Prostate gland (tissue), 2 donors: ENCODE measurements around the gene CHD3. TPM values are rescaled to one million over a fixed set of nuclear protein-coding genes. Genes with fewer than 3 reads are reported as not detected.

ENCODE experiments used
- DNase-seq: peaks from one replicate; pipeline ENCODE4 v3.0.0-alpha.2; 2019; ENCODE audit warnings: low spot score
- H3K27ac ChIP-seq, 2 donors: fragments of 200-600 bp; sonication (generic); 2 replicates each; pipeline ENCODE4 v1.5.1; 2017 to 2019
- H3K27me3 ChIP-seq: fragments of 200-600 bp; sonication (generic); replicated peaks from 2 replicates; pipeline ENCODE4 v1.5.1; 2019; ENCODE audit not compliant: insufficient read depth
- H3K36me3 ChIP-seq, 2 donors: fragments of 200-600 bp; sonication (generic); 1 replicate in 1 of 2; 2 replicates in 1 of 2; pipeline versions ENCODE4 v1.5.1 to v1.8.1; 2017 to 2019
- H3K4me1 ChIP-seq: fragments of 200-600 bp; sonication (generic); replicated peaks from 2 replicates; pipeline ENCODE4 v1.5.1; 2019
- H3K4me3 ChIP-seq, 2 donors: fragments of 200-600 bp; sonication (generic); 2 replicates each; pipeline ENCODE4 v1.5.1; 2017 to 2019
- H3K9me3 ChIP-seq: fragments of 200-600 bp; sonication (generic); 2 replicates; pipeline ENCODE4 v1.5.1; 2017
- CTCF ChIP-seq, 4 experiments: fragments of 200-600 bp in 2 of 4; fragments of 450-650 bp in 2 of 4; sonication (generic) in 2 of 4; IDR thresholded peaks; 1 replicate in 3 of 4; 2 replicates in 1 of 4; pipeline ENCODE4 v1.5.1; 2016 to 2019; ENCODE audit warnings: antibody characterized with exemption in 4 of 4, mild to moderate bottlenecking in 2 of 4, moderate library complexity in 2 of 4
- POLR2A ChIP-seq: fragments of 450-650 bp; IDR thresholded peaks from one replicate; pipeline ENCODE4 v1.6.1; 2016; ENCODE audit warnings: antibody characterized with exemption, mild to moderate bottlenecking
- POLR2AphosphoS5 ChIP-seq: sonication (generic); formaldehyde crosslinking; IDR thresholded peaks from one replicate; pipeline ENCODE4 v1.6.1; 2017; ENCODE audit warnings: antibody characterized with exemption
- WGBS: methylation state at CpG from one replicate; pipeline ENCODE4 v1.1.5; 2018; 5-methylcytosine and 5-hydroxymethylcytosine counted together
- intact Hi-C: fragments of 100-400 bp; cut with DNase I; formaldehyde crosslinking; loops from one replicate; pipeline ENCODE4 v1.14.2; 2022
- small RNA-seq, 2 donors: library from RNA; depleted of rRNA; stranded (forward); fragments of <200 nt; gene quantifications; one replicate each; pipeline ENCODE3, GENCODE V24; 2016
- total RNA-seq, 2 donors: library from RNA; depleted of rRNA; stranded (reverse); fragments of >200 nt; gene quantifications; one replicate each; pipeline ENCODE4 v1.1.0, GENCODE V29; 2016

The CHD3 gene
- total RNA-seq, 2 donors from 2014 or later: 166 to 196 TPM

GRCh38 chr17:7955414-7956227, 67.0 kb downstream of the CHD3 start:
- Histone ChIP-seq H3K4me3 (no peak overlapping the region), H3K27ac (no peak overlapping the region), H3K36me3 (no peaks in the 10 kb centered on the region), H3K9me3 (no peaks in the 10 kb centered on the region), H3K4me1 (no peaks in the 10 kb centered on the region), H3K27me3 (no peaks in the 10 kb centered on the region)
- intact Hi-C loops: no loop called here
- DNase-seq: no peak
- WGBS: 68% methylated on average over 13 of the region's 13 CpGs
- TF ChIP-seq POLR2AphosphoS5: no peak
- TF ChIP-seq CTCF (IDR thresholded peaks at IDR 0.05): no peak

GRCh38 chr17:7956228-7956965, 67.8 kb downstream of the CHD3 start:
- DNase-seq: no peak
- Histone ChIP-seq H3K27ac (no peak overlapping the region), H3K36me3 (no peaks in the 10 kb centered on the region), H3K9me3 (no peaks in the 10 kb centered on the region), H3K27me3 (no peaks in the 10 kb centered on the region), H3K4me3 (no peak overlapping the region), H3K4me1 (no peaks in the 10 kb centered on the region)
- 72% methylated on average over 11 of the region's 11 CpGs for WGBS
- intact Hi-C loops: no loop called here
- no peak for TF ChIP-seq CTCF (IDR thresholded peaks at IDR 0.05)
- TF ChIP-seq POLR2AphosphoS5: no peak
- no peak for TF ChIP-seq POLR2A

GRCh38 chr17:7959503-7960253, 71.1 kb downstream of the CHD3 start:
- Histone ChIP-seq H3K36me3 (no peaks in the 10 kb centered on the region), H3K27me3 (no peaks in the 10 kb centered on the region)
- intact Hi-C loops: no loop called here

GRCh38 chr17:7961421-7961820, 72.8 kb downstream of the CHD3 start:
- WGBS: 18% methylated on average over 2 of the region's 2 CpGs

More at GRCh38 chr17:7959503-7960253, 71.1 kb downstream of the CHD3 start:
- TF ChIP-seq POLR2A (no peak), POLR2AphosphoS5 (peak; percentile 80), CTCF (IDR thresholded peaks at IDR 0.05) (no peak)
- 89% methylated on average over 9 of the region's 9 CpGs for WGBS
- peak overlapping the region in 1 of 2 donors; percentile 2 for H3K27ac ChIP-seq
- peak; percentile 43 for DNase-seq
- H3K4me3 ChIP-seq: no peak overlapping the region
- no peaks in the 10 kb centered on the region for H3K9me3 ChIP-seq
- H3K4me1 ChIP-seq: no peaks in the 10 kb centered on the region

More at GRCh38 chr17:7961421-7961820, 72.8 kb downstream of the CHD3 start:
- Histone ChIP-seq H3K27ac (no peak overlapping the region), H3K4me1 (no peaks in the 10 kb centered on the region), H3K9me3 (no peaks in the 10 kb centered on the region), H3K4me3 (no peak overlapping the region), H3K36me3 (no peaks in the 10 kb centered on the region), H3K27me3 (no peaks in the 10 kb centered on the region)
- TF ChIP-seq CTCF (IDR thresholded peaks at IDR 0.05) (no peak), POLR2AphosphoS5 (no peak)
- DNase-seq: no peak
- intact Hi-C loops: no loop called here

Small RNAs within 50 kb of the gene (small RNA-seq; reads per million reads assigned to genes)
- 1.8 to 3.1 reads per million in 2 donors for gene SCARNA21

Other genes with a start within 250 kb of the CHD3 start
- 10 to 100 TPM in 1 of 2 donors, under 1 TPM in 1; 0.82 to 11.7 TPM for gene ATP1B2, start 237.9 kb upstream of the CHD3 start, total RNA-seq
- gene TP53, start 201.3 kb upstream of the CHD3 start, total RNA-seq: 10 to 100 TPM; 52.3 to 65.0 TPM
- gene WRAP53, start 200.3 kb upstream of the CHD3 start, total RNA-seq: 1 to 10 TPM; 8.6 to 9.4 TPM
- 1 to 10 TPM; 3.0 to 5.5 TPM for gene EFNB3, start 183.6 kb upstream of the CHD3 start, total RNA-seq
- 1 to 10 TPM in 1 of 2 donors, under 1 TPM in 1; 0.09 to 4.9 TPM for gene DNAH2, start 171.0 kb upstream of the CHD3 start, total RNA-seq
- gene KDM6B, start 54.6 kb upstream of the CHD3 start, total RNA-seq: 10 to 100 TPM; 12.7 to 30.2 TPM
- gene TMEM88, start 33.7 kb upstream of the CHD3 start, total RNA-seq: 10 to 100 TPM; 11.1 to 15.7 TPM
- 100 to 1,000 TPM in 1 of 2 donors, 10 to 100 TPM in 1; 74.6 to 163 TPM for gene NAA38, start 31.2 kb upstream of the CHD3 start, total RNA-seq
- 10 to 100 TPM in 1 of 2 donors, 1 to 10 TPM in 1; 5.7 to 20.8 TPM for gene CYB5D1, start 30.8 kb upstream of the CHD3 start, total RNA-seq
- 10 to 100 TPM in 1 of 2 donors, 1 to 10 TPM in 1; 7.8 to 32.4 TPM for gene RNF227, start 27.5 kb downstream of the CHD3 start, total RNA-seq
- 1 to 10 TPM; 1.2 to 4.5 TPM for gene KCNAB3, start 41.1 kb downstream of the CHD3 start, total RNA-seq
- 10 to 100 TPM; 57.9 to 70.9 TPM for gene TRAPPC1, start 43.2 kb downstream of the CHD3 start, total RNA-seq
- 10 to 100 TPM; 25.2 to 42.0 TPM for gene CNTROB, start 43.4 kb downstream of the CHD3 start, total RNA-seq
- gene GUCY2D, start 113.8 kb downstream of the CHD3 start, total RNA-seq: 1 to 10 TPM in 1 of 2 donors, not detected in 1; 1.8 TPM
- gene ALOX15B, start 150.3 kb downstream of the CHD3 start, total RNA-seq: 100 to 1,000 TPM in 1 of 2 donors, 10 to 100 TPM in 1; 52.1 to 108 TPM
- under 1 TPM; 0.18 to 0.40 TPM for gene ALOX12B, start 198.9 kb downstream of the CHD3 start, total RNA-seq
- gene ALOXE3, start 229.7 kb downstream of the CHD3 start, total RNA-seq: 1 to 10 TPM in 1 of 2 donors, not detected in 1; 2.4 TPM
- under 1 TPM in 1 of 2 donors, not detected in 1; 0.34 TPM for gene HES7, start 235.3 kb downstream of the CHD3 start, total RNA-seq